Measurements from ENCODE around the gene GFOD2.

Gene GFOD2

DNA sequence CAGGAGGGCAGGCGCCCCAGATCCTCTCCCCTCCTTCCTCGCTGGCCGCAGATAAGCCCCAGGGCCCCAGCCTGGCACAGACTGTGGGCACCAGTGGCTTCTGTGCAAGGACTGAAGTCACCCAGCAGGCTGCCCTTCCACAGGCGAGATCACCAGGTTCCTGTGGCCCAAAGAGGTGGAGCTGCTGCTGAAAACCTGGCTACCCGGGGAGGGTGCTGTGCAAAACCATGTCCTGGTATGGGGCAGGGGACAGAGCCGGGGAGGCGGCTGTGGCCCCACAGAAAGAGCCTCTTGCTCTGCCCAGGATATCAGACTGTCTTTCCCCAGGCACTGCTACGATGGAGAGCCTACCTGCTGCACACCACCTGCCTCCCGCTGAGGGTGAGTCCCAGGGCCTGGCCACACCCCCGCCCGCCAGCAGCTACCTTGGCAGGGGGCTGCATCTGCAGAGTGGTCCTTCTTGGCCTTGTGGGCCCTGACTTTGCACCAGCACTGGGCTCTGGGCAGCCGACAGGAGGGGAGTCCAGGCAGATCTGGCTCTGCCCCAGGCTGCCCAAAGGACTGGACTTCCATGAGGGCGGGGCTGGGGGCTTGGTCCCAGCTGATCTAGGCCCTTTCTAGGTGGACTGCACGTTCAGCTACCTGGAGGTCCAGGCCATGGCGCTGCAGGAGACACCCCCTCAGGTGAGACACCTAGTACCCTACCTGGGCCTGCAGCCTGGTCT is 73.6 kb downstream of the GFOD2 start:
- no peak for DNase-seq (ENCODE audit: low read depth, low spot score)

DNA sequence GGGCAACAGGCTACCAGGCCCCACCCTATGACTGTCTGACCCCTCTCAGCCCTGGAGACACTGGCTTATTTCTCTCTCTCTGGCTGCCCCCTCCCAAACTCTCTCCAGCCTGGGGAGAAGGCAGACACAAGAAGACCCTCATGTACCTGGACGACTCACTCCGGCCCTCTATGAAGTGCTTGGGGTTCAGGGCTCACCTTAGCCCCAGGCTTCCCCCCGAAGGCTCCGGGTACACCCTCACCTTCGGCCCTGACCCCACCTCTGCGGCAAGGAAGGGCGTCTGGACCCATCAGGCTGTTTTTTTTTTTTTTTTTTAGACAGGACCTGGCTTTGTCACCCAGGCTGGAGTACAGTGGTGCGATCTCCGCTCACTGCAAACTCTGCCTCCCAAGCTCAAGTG is 75.1 kb downstream of the GFOD2 start:
- no peak for DNase-seq (ENCODE audit: low read depth, low spot score)

DNA sequence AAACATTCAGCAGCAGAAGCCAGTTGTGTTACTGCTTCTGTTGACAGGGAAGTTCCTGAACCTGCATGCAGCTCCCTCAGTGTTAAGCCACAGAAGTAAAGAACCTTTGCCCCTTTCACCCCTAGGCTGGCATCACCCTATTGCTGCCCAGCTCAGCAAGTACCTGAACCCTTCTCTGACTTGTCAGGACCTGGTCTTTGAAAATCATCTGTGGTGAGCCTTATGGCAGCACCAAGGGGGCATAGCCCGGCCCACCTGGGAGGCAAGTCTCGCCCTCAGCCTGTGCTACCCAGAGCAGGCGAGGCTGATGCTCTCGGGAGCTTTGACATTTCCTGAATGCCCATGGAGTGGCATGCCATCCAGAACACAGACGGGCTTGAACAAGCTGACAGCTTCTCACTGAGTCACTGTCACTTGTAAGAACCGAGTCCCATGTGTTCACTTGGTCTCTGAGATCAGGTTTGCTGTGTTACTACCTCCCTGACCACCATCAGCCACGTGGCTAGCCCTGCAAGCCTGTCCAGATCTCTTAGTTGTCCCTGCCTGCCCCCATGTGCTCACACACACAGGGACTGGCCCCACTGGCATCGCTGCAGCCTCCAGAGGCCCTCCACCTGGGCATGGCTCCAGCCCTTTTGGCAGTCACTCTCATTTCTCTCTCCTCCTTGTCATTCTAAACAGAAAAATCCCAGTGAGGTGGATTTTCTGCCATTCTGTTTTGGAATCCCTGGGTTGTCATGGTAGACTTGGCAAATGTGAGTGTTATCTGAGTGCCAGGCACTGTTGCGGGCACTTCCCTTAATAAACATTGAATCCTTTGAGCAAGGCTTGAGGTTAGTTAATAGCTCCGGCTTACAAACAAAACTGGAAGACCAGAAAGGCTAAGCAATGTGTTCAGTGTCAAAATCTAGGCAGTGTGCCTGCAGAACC is 77.1 kb downstream of the GFOD2 start:
- no peak for DNase-seq (ENCODE audit: low read depth, low spot score)

DNA sequence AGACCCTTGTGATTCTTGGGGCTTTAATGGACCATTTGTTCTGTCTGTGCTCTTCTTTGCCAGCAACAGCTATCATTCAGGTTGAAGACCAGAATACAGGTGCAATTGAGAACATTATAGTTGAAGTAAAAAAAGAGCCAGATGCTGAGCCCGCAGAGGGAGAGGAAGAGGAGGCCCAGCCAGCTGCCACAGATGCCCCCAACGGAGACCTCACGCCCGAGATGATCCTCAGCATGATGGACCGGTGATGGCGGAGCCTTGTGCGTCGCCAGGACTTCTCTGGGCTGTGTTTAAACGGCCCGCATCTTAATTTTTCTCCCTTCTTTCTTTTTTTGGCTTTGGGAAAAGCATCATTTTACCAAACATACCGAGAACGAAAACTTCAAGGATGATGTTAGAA is 81.5 kb downstream of the GFOD2 start:
- no peak for DNase-seq (ENCODE audit: low read depth, low spot score)

DNA sequence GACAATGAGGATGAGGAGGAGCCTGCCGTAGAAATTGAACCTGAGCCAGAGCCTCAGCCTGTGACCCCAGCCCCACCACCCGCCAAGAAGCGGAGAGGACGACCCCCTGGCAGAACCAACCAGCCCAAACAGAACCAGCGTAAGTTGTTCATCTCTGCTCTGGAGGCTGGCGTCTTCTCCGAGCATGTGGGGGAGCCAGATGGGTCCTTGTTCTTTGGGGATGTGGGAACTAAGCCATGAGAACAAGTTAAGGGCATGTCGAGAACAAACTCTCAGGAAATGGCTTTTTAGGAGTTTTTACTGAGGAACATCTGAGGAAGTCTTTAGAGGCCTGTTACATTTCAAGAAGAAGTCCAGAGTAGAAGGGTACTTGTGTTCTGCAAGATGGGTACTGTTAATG is 82.4 kb downstream of the GFOD2 start:
- DNase-seq (ENCODE audit: low read depth, low spot score) = no peak

DNA sequence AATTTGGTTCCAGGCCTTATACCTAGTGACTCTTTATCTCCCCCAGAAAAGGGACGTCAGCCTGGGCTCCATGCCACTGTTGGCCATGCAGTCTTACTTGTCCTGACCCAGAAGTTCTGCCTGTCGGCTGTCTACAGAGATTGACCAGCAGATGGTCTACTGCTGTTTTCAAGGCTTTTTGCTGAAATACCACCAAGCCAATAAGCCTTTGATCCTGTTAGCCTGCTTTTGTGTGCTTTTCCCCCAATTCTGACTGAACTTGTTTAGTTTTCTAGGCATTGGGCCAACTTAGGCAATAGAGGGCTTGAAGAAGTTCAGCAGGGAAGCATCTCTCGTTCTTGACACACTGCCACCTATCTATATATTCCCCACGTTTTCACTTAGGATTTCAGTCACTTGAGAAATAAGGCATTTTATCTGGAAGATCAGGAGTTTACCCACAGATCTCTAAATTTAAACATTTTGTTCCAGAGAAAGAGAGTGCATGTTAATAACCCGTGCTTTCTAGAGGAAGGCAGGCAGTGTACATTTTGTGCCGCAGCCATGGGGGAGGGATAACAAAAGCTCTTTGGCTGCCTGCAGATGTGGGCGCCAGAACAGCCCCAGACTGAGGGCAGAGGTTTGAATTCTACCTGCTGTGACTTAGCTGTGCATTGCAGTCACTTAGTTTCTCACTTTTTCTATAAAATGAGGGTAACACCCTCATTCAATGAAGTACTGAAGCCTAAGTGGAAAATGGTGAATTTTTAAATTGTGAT is 86.5 kb downstream of the GFOD2 start:
- DNase-seq (ENCODE audit: low read depth, low spot score) = no peak

DNA sequence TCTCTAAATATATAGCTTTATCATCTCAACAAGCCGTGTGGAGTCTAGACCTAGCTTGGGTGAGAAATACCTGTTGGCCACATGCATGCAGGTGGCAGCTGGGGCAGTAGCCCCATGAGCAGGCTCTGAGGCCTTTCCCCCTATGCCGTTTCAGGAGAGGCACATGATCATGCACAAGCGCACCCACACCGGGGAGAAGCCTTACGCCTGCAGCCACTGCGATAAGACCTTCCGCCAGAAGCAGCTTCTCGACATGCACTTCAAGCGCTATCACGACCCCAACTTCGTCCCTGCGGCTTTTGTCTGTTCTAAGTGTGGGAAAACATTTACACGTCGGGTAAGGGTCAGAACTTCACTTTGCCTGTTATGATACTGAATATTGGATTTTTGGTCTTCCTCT is 90.9 kb downstream of the GFOD2 start:
- DNase-seq (ENCODE audit: low read depth, low spot score) = no peak
